WI38 (cell line): ENCODE measurements around the gene ASCL2.

ENCODE experiments used
- H3K4me3 ChIP-seq: 2 replicates; pipeline ENCODE4 v1.5.1; 2011; ENCODE audit warnings: low read depth, mild to moderate bottlenecking, control low read depth, low read length
- TF ChIP-seq, protein P1 (sequence below): IDR thresholded peaks from 2 replicates; pipeline ENCODE4 v1.5.1; 2012; ENCODE audit warnings: low read depth, mild to moderate bottlenecking, control low read depth, low read length

The ASCL2 gene

DNA sequence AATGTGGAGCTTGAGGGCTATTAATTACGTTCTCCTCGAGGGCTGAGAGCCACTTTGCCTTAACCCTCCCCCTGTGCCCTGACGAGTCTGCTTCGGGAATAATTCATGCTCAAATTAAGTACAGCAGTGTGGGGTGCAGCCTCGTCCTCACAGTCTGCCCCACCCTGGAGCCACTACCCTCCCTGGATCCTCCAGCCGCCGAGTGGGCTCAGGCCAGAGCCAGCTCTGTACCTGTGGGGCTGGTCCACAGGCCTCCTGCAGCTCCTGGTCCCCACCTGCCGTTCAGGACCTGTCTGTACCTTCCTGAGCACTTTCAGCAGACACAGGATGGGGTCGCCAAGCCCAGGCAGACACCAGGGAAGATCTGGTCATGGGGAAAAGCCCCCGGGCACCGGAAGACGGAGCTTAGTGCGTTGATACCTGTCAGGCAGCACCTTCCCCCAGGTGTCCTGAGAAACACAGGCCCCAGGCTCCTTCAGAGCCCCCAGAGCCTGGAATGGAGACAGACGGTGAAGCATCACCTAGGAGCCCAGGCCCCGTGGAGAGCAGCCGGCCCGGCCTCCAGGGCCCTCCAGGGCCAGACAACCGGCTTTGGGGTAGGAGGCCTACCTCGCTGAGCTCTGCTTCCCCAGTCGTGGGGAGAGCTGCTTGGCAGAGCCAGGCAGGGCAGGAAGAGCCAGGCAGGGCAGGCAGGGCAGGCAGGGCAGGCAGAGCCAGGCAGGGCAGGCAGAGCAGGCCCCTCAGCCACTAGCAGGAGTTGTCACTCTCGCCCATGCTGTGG lies 41.2 kb upstream of the ASCL2 start:
- no peak overlapping the region for H3K4me3 ChIP-seq
- TF ChIP-seq, protein P1, sequence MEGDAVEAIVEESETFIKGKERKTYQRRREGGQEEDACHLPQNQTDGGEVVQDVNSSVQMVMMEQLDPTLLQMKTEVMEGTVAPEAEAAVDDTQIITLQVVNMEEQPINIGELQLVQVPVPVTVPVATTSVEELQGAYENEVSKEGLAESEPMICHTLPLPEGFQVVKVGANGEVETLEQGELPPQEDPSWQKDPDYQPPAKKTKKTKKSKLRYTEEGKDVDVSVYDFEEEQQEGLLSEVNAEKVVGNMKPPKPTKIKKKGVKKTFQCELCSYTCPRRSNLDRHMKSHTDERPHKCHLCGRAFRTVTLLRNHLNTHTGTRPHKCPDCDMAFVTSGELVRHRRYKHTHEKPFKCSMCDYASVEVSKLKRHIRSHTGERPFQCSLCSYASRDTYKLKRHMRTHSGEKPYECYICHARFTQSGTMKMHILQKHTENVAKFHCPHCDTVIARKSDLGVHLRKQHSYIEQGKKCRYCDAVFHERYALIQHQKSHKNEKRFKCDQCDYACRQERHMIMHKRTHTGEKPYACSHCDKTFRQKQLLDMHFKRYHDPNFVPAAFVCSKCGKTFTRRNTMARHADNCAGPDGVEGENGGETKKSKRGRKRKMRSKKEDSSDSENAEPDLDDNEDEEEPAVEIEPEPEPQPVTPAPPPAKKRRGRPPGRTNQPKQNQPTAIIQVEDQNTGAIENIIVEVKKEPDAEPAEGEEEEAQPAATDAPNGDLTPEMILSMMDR: no peak

DNA sequence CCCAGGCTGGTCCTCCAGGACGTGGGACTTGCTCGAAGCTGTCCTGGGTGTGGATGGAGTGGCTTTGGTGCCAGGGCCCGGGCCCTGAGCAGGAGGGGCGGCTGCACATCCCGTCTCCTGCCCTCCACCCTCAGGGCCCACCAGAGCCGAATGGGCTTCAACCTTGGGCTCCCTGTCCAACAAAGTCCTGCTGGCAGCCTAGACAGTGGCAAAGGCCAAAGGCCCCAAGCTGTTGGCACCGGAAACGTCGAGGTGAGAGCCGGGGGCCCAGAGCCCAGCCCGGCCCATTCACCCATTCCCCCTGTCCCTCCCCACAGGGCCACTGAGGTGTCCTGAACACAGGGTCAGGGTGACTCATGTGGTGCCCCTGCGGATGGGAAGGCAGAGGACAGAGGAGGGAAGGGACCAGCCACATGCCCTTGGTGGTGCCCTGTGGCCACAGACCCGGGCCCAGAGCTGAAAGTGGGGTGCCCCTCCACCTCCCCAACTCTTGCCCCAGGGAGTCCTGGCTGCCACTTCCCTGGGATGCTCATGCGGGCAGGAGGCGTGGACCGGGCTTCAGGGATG lies 40.5 kb upstream of the ASCL2 start:
- TF ChIP-seq, protein P1: no peak
- H3K4me3 ChIP-seq: no peak overlapping the region

DNA sequence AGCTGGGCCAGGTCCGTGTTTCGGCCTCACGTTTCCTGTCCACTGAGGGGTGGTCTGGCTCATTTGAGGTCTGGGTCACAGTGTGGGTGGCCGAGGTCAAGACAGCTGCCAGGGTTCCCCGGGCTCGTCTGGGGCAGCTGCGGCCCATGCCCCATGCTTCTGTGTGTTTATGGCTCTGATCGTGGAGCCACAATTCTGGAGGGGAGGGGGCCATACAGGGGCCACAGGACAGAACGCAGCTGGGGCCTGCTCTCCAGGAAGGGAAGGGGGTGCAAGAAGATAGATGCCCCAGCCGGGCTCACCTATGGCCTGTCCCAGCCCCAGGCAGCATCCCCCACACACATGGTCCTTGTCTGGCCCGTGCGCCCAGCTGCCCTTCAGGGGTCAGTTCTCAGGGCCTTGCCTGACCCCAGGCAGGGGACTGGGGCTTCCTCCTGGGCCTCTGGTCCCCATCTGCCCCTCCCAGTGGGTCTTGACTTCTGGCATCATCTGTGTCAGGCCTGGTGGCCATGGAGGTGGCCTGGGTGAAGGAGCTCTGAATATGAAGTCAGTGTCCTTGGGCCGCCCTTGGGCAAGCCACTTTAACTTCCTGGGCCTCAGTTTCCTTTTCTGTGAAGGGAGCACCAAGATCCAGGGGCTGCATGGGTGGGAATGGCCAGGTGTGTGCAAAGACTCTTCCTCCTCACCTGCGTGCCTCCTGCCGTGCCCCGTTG lies 39.8 kb upstream of the ASCL2 start:
- TF ChIP-seq, protein P1: no peak
- no peak overlapping the region for H3K4me3 ChIP-seq

DNA sequence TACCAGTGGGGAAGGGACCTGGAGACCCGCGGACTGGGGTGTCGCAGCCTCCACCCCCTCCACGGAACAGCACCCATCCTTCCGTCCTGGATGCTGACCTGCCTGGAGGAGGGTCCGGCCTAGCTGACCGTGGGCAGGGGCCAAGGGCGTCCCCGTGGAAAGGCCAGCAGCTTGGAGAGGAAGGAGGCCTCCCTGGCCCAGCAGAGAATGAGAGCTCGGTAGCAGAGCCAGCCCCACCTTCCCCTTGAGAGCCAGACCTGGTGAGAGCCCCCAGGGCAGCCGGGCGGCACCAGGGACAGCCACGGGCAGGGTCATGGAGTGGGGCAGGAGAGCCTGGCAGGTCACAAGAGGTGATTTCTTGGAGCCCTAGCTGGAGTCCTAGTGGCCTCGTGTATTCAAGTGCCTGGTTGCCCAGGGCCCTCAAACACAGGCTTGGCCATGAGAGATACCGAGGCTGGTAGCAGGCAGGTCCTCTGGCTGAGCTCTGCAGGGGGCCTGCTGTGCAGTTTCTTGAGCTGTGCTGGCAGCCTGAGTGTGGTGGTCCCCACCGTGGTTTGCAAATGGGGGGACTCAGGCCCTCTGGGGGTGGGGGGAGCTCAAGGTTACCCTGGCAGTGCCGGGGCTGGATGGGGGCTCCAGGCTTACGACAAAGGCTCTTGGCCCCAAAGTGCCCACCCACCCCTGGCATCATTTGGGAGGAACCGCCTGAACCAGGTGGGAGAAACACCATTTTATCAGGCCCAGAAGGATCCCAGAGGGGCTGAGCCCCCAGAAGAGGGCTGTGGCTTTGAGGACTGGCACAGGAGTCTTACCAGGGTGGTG lies 39.1 kb upstream of the ASCL2 start:
- TF ChIP-seq, protein P1: no peak

DNA sequence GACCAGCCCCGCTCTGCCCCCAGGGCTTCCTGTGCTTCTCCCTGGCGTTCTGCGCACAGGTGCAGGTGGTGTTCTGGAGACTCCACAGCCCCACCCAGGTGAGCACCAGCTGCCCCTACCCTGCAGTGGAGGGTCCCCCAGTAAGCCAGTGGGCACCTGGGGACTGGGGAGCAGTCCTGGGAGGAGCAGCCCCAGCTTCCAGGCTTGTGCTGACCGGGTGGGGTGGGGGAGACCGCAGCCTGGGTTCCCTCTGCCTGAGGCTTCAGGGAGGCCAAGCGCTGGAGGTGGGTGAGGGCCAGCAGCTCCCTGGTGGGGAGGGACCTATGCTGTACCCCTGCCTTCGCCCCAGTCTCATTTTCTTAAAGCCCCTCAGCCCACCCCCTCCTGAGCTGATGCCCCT lies 38.3 kb upstream of the ASCL2 start:
- H3K4me3 ChIP-seq: no peak overlapping the region
- TF ChIP-seq, protein P1: no peak

More for the DNA sequence above, 39.1 kb upstream of the ASCL2 start:
- no peak overlapping the region for H3K4me3 ChIP-seq

DNA sequence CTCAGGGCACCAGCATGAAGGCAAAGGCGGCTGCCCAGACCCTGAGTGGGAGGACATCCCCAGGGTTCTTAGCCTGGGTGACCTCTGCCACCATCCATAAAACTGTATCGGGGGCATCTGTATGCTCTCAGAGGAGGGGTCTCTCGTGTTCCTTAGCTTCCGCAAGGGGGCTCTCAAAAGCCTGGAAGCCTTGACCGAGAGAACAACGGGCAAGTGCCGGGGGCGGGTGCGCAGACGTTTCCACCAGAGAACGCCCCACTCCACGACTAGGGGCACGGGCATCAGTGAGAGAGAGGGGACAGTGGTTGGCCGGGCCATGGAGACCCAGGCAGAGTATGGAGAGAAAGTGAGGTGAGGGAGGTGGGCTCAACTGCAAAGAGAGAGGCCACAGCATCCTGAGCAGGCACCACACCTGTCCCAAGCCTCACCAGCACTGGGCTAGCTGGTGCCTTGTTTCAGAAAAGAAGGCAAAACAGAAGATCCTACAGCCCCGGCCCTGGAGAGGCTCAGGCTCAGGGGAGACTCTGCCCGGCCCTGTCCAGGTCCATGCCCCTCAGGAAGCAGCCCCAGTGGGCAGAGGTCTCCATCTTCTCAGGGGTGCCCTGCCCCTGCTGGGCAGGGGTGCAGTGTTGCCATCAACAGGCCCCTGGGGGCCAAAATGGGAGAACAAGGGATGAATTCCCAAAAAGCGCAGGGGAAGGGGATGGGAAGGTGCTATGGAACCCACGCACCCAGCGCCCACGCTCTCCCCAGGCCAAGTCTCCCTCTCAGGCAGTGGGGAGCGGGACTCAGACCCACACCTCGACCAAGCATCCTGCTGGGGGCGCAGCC lies 37.3 kb upstream of the ASCL2 start:
- H3K4me3 ChIP-seq: no peak overlapping the region
- TF ChIP-seq, protein P1: no peak
